ENCODE data around the gene AOC2.
"Not testable (repeated sequence)": the region's sequence is repeated elsewhere in the genome, so short reads cannot be mapped to it uniquely, and the experiment has no call there.

The AOC2 gene

DNA sequence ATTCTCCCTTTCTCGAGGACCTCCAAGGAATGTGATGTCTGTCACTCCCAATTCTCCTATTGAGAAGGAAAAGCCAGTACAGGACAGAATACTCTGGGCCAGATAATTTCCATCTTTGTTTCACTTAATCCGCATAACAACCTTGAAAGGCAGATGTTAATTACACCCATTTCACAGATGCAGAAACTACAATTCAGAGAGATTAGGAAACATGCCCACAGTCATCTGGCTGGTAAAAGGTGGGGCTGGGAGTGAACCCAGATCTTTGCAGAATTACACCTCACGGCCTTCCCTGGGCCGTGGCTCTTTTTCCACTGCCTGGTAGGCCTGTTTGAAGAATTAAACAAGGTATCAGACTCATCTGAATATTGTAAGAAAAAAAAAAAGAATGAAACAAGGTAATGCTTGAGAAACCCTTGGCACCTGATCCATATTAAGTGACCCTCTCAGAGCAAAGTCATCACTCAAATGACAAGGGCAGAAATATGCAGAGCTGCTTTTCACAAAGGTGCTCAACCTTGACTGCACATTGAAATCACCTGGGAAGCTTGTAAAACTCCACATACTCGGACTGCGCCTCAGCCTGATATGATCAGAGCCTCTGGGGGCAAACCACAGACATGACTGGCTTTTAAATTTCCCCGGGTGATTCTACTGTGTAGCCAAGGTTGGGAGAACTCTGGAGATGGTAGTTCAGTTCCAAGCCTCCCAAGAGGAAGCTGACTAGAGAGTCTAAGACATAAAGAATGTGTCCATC, 39.6 kb downstream of the AOC2 start:
- DNase-seq (ENCODE audit: low read depth) = no peak

DNA sequence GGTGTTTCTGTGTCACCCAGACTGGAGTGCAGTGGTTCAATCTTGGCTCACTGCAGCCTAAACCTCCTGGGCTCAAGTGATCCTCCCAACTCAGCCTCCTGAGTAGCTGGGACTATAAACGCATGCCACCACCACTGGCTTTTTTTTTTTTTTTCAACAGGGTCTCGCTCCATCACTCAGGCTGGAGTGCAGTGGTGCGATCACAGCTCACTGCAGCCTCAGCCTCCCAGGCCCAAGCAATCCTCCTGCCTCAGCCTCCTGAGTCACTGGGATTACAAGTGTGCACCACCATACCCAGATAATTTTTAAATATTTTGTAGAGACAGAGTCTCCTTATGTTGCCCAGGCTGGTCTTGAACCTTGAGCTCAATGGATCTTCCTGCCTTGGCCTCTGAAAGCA, 41.4 kb downstream of the AOC2 start:
- DNase-seq (ENCODE audit: low read depth) = not testable (repeated sequence)

DNA sequence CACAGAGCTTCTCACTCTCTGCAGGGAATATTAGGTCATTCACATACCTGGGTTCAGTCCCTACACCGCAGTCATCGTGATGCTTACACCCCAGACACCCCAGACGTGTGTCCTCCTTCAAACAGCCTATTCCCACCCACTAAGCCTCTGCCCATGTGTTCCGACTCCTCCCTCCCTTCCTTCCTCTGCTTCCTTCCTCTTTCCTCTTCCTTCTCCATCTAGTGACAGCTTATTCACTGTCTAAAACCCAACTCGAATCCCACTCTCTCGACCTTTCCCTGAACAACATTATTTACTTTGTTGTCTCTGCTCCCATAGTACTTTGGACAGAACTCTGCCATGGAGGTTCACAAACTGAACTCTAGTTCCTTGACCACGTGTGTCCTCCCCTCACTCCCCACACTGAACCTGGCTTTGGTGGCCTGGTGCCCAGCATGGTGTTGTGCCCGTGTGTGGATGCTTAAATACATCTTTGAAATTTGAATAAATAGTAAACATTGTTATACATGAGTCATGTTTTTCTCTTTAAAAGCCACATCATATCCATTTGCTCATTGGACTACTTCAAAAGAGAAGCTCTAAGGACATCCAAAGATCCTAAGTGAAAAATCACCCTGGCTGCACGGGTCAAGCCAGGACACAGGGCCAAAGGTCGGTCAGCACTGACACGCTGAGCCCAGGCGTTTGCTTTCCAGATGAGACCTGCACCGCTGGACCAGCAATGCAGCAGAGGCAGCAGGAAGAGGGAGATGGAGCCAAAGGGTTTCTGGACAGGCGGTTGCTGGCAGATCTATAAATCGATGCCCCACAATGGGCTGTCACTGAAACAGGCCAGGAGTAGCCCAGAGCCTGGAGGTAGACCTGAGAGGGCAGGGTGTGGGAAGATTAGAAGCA, 42.1 kb downstream of the AOC2 start:
- DNase-seq (ENCODE audit: low read depth) = no peak

DNA sequence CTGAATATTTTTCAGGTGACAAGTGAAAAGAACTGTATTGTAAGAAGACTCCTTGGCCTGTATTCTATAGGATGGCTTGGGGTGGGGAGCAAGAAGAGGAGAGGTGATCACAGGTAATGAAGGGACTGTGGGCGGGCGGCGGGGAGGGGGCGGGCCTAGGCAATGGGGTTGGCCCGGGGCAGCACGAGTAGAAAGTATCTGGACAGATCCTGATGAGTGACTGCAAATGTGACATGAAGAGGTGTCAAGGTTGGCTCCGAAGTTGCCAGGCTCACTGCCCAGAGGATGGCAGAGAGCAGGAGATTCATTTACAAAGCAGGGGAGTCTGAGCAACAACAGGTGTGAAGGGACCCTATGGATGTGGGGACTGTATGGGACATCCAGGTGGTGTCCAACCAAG, 45.4 kb downstream of the AOC2 start:
- DNase-seq (ENCODE audit: low read depth) = no peak

DNA sequence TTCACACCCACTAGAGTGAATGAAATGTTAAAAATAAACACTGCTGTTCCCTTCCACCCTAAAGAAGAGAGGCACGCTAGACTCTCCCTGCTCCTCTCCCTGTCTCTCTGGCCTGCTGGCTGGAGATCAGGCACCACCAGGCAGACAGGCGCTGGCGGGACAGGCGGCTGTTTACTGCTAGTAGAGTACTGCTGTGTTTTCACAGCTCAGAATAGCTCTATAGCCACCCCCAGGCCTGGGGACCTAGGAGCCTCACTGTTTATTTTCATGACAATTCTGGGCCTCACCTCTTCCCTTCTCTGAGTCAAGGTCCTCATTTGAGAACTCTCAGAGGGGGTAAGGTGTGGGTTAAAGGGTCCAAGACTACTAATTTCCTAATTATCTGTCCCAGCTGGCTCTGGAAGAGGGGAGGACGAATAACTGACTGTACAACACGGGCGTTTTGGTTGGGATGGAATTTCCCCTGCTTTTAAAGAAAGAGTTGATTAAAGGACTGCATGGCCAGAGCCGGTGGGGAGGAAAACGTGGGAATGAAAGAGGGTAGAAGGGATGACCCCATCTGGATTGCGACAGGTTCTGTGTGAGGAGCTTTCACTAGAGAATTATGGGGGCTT, 47.3 kb downstream of the AOC2 start:
- DNase-seq (ENCODE audit: low read depth) = no peak

DNA sequence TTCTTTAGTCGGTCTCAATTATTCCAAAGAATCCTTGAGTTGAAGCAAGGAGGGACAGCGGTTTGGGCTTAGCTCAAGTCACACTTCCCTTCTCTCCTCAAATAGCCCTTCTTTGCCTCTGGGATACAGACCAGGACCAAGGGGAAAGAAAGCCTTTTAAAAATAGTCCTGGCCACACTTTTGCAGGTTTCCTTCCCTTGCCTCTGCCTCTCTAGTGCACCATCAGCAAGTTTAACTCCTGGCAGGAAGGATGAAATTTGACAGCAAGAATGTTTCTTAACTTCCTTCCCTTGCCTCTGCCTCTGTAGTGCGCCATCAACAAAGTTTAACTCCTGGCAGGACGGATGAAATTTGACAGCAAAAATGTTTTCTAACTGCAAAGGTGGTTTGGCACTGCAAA, 49.0 kb downstream of the AOC2 start:
- no peak for DNase-seq (ENCODE audit: low read depth)

DNA sequence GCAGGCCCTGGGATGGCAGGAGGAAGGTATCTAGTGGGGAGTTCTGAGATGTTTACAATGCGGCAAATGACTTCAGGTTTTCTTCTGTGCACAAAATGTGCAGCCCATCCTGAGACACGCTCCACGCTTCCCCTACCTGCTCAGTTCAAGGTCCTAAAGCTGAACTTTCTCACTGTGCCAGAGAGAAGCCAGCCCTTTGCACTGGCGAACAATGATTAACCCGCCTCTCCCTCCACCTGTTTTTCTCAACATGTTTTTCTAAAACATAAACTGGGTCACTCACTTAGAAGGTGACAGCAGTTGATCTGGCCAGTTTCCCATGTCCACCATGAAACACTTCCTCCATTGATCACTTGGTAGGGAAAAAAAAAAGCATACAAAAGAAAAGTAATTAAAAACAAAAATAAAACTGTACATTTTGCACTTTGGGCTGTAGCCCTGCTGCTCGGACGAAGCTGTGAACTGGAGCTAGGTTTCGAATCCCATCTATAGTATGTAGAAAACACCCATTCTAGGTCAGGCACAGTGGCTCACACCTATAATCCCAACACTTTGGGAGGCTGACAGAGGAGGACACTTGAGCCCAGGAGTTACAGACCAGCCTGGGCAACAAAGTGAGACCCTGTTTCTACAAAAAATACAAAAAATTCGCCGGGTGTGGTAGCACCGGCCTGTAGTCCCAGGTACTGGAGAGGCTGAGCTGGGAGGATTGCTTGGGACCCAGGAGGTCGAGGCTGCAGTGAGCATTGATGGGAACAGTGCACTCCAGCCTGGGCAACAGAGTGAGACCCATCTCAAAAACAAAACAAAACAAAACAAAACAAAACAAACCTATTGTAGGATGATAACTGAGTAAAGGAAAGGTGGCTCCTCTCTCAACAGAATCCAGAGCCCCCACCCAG, 50.2 kb downstream of the AOC2 start:
- no peak for DNase-seq (ENCODE audit: low read depth)

DNA sequence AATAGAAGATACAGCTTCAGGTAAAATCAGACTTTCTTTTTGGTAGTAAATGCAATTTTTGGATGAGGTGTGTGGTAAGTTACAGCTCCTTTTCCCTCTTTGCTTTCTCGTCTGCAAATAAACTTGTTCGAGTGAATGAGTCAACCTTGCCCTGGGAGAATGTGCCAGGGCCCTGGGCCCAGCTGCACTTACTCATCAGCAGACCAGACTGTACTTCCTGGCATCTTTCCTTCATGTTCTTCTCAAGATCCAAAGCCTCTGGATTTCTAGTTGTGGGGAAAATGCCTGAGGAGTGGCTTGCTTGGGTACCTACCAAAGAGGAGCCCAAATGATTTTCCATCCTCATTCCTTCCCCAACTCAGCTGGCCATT, 50.8 kb downstream of the AOC2 start:
- DNase-seq (ENCODE audit: low read depth) = no peak

DNA sequence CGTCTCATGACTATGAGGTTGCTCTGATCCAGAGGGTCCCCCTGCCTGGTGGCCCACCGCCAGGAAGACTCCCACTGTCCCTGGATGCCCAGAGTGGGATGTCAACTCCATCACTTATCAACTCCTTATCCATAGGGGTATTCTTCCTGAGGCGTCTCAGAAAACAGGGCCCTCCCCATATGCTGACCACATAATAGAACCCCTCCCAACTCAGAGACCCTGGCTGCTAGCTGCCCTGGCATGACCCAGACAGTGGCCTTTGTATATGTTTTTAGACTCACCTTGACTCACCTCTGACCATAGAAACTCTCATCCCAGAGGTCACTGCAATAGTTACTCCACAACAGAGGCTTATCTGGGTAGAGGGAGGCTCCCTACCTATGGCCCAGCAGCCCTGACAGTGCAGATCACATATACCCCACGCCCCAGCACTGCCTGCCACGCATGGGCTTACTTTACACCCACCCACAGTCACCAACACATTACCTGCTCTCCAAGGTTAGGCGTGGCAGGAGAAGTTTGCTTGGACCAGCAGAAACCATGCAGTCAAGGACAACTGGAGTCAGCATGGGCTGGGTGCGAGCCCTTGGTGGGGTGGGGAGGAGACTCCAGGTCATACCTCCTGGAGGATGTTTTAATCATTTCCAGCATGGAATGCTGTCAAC, 53.9 kb downstream of the AOC2 start:
- no peak for DNase-seq (ENCODE audit: low read depth)

DNA sequence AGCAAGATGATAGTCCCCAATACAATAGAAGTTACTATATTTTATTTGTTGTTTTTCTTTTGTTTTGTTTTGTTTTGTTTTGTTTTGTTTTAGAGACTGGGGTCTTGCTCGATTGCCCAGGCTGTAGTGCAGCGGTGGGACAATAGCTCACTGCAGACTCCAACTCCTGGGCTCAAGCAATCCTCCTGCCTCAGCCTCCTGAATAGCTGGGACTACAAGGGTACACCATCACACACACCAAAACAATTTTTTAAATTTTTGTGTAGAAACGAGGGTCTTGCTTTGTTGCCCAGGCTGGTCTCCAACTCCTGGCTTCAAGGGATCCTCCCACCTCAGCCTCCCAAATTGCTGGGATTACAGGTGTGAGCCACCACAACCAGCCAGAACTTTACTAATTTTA, 55.6 kb downstream of the AOC2 start:
- DNase-seq (ENCODE audit: low read depth) = not testable (repeated sequence)
